ENCODE results near the gene CPM. TPM values are rescaled to one million over a fixed set of nuclear protein-coding genes. Genes with fewer than 3 reads are reported as not detected.

Gene CPM
- polyA plus RNA-seq, 3 donors = 8.4 to 32.4 (median 26.2) TPM

- no peaks in the 10 kb centered on the region for H3K4me1 Mint-ChIP-seq
- no peak overlapping the region for H3K4me3 Mint-ChIP-seq
- no peak overlapping the region for H3K27ac ChIP-seq (ENCODE audit: low read depth in 1 of 2, low read length in 2 of 2)
- DNase-seq = no peak
- no peaks in the 10 kb centered on the region for H3K27me3 ChIP-seq (ENCODE audit: control insufficient read depth in 2 of 2, insufficient read depth in 2 of 2, low read length in 2 of 2)
- H3K36me3 ChIP-seq (replicated peaks in 1 of 2; ENCODE audit: control insufficient read depth in 1 of 2, insufficient read depth in 2 of 2, low read length in 2 of 2) = peaks cover 26 to 60% of the 10 kb centered on the region in 2 donors
- no peak for TF ChIP-seq CTCF (IDR thresholded peaks at IDR 0.05)
- H3K36me3 Mint-ChIP-seq = peaks cover 44 to 61% of the 10 kb centered on the region in 2 donors
- no peak overlapping the region for H3K27ac Mint-ChIP-seq
- H3K4me3 ChIP-seq (replicated peaks in 1 of 3; ENCODE audit: low read depth in 2 of 3, low read length in 3 of 3) = no peak overlapping the region
- no peak overlapping the region for H3K4me2 ChIP-seq (replicated peaks; ENCODE audit: extremely low read depth, low read length, poor library complexity, severe bottlenecking)
- no peaks in the 10 kb centered on the region for H3K27me3 Mint-ChIP-seq (ENCODE audit: low read depth in 3 of 3)
- H3K9ac ChIP-seq (ENCODE audit: insufficient read depth, low read length, poor library complexity, severe bottlenecking) = no peak overlapping the region
- H3K79me2 ChIP-seq (ENCODE audit: insufficient read depth, low read length) = no peaks in the 10 kb centered on the region
- H3K9me3 ChIP-seq (replicated peaks in 1 of 2; ENCODE audit: control insufficient read depth in 1 of 2, insufficient read depth in 1 of 2, low read length in 2 of 2) = no peaks in the 10 kb centered on the region
- H2AFZ ChIP-seq (ENCODE audit: insufficient read depth, low read depth, low read length, poor library complexity, severe bottlenecking) = no peak overlapping the region
- no peaks in the 10 kb centered on the region for H3K9me3 Mint-ChIP-seq
- intact Hi-C loops (cut with micrococcal nuclease) = loop anchor here (2.0 to 10.0 kb wide), 3 partner anchors 205 to 387 kb away; no protein-coding TSS in a partner anchor
- H3K4me1 ChIP-seq (ENCODE audit: control insufficient read depth in 1 of 2, insufficient read depth in 2 of 2, low read length in 2 of 2) = no peaks in the 10 kb centered on the region
- 100% methylated on average over 6 of the region's 9 CpGs for WGBS (ENCODE audit: insufficient coverage)
- no peaks in the 10 kb centered on the region for H4K20me1 ChIP-seq (ENCODE audit: insufficient read depth, low read length)
Observed at GRCh38 chr12:68865399-68866164, 67.4 kb downstream of the CPM start.

GRCh38 chr12:68864604-68865003, 68.4 kb downstream of the CPM start:
- intact Hi-C loops (cut with micrococcal nuclease) = loop anchor here (2.0 to 10.0 kb wide), 3 partner anchors 206 to 388 kb away; no protein-coding TSS in a partner anchor
- H3K79me2 ChIP-seq (ENCODE audit: insufficient read depth, low read length) = no peaks in the 10 kb centered on the region

More at GRCh38 chr12:68864604-68865003, 68.4 kb downstream of the CPM start:
- no peaks in the 10 kb centered on the region for H3K27me3 Mint-ChIP-seq (ENCODE audit: low read depth in 3 of 3)
- Histone ChIP-seq H3K4me3 (replicated peaks in 1 of 3; ENCODE audit: low read depth in 2 of 3, low read length in 3 of 3) (no peak overlapping the region), H3K4me1 (ENCODE audit: control insufficient read depth in 1 of 2, insufficient read depth in 2 of 2, low read length in 2 of 2) (no peaks in the 10 kb centered on the region), H3K9me3 (replicated peaks in 1 of 2; ENCODE audit: control insufficient read depth in 1 of 2, insufficient read depth in 1 of 2, low read length in 2 of 2) (no peaks in the 10 kb centered on the region), H3K4me2 (replicated peaks; ENCODE audit: extremely low read depth, low read length, poor library complexity, severe bottlenecking) (no peak overlapping the region), H3K27ac (ENCODE audit: low read depth in 1 of 2, low read length in 2 of 2) (no peak overlapping the region), H3K27me3 (ENCODE audit: control insufficient read depth in 2 of 2, insufficient read depth in 2 of 2, low read length in 2 of 2) (no peaks in the 10 kb centered on the region), H2AFZ (ENCODE audit: insufficient read depth, low read depth, low read length, poor library complexity, severe bottlenecking) (no peak overlapping the region), H3K36me3 (replicated peaks in 1 of 2; ENCODE audit: control insufficient read depth in 1 of 2, insufficient read depth in 2 of 2, low read length in 2 of 2) (peaks cover 17 to 50% of the 10 kb centered on the region in 2 donors), H4K20me1 (ENCODE audit: insufficient read depth, low read length) (no peaks in the 10 kb centered on the region), H3K9ac (ENCODE audit: insufficient read depth, low read length, poor library complexity, severe bottlenecking) (no peak overlapping the region)
- no peaks in the 10 kb centered on the region for H3K4me1 Mint-ChIP-seq
- peaks cover 40 to 54% of the 10 kb centered on the region in 2 donors for H3K36me3 Mint-ChIP-seq
- TF ChIP-seq CTCF (IDR thresholded peaks at IDR 0.05) = no peak
- DNase-seq = no peak
- H3K4me3 Mint-ChIP-seq = no peak overlapping the region
- 100% methylated on average over 2 of the region's 3 CpGs for WGBS (ENCODE audit: insufficient coverage)
- H3K9me3 Mint-ChIP-seq = no peaks in the 10 kb centered on the region
- peak overlapping the region in 1 of 7 donors; percentile 51 for H3K27ac Mint-ChIP-seq
